Measurements from ENCODE around the gene KRT35. TPM values are rescaled to one million over a fixed set of nuclear protein-coding genes. Genes with fewer than 3 reads are reported as not detected.

The KRT35 gene
- total and polyA plus RNA-seq, 2 of the 13 experiments (the other 11 are each of a cell fraction or from before 2014, with no cell fraction given) = not detected

DNA sequence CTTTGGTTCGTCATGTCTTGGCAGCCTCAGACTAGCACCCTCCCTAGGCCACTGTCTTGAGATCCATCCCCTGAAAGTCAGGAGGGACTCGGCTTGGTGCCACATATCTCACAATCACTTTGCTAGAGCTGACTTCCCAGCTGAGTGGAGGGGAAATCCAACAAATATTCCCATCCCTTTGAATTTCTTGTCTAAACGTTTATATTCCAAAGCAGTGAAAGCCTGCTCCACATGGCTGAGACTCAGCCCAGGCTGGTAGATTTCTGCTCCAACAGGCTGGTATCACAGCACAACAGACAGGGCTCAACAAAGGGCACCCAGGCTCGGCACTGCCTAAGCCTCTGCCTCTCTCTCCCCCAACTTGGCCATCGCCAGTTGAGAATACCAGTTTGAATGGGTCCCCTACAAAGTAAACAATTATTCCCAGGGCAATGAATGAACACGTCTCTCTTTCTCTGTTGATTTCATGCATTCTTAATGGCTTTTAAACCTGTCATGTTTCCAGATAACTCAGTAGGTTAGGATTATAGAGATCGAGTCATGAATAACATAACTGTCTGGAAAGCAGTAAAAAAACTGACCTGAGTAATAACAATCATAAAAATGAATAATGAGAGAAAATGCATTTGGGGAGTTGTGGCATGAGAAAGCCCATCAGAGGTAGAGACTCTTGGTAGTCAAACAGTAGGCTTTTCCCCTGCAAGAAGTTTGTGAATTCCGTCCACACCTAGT, 23.5 kb upstream of the KRT35 start (continued):
- TF ChIP-seq, protein P1, sequence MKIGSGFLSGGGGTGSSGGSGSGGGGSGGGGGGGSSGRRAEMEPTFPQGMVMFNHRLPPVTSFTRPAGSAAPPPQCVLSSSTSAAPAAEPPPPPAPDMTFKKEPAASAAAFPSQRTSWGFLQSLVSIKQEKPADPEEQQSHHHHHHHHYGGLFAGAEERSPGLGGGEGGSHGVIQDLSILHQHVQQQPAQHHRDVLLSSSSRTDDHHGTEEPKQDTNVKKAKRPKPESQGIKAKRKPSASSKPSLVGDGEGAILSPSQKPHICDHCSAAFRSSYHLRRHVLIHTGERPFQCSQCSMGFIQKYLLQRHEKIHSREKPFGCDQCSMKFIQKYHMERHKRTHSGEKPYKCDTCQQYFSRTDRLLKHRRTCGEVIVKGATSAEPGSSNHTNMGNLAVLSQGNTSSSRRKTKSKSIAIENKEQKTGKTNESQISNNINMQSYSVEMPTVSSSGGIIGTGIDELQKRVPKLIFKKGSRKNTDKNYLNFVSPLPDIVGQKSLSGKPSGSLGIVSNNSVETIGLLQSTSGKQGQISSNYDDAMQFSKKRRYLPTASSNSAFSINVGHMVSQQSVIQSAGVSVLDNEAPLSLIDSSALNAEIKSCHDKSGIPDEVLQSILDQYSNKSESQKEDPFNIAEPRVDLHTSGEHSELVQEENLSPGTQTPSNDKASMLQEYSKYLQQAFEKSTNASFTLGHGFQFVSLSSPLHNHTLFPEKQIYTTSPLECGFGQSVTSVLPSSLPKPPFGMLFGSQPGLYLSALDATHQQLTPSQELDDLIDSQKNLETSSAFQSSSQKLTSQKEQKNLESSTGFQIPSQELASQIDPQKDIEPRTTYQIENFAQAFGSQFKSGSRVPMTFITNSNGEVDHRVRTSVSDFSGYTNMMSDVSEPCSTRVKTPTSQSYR (CRISPR knock-in tag; IDR thresholded peaks at IDR 0.05; ENCODE audit: borderline replicate concordance) = no peak
- no peak for TF ChIP-seq ZNF616 (CRISPR knock-in tag; IDR thresholded peaks at IDR 0.05; ENCODE audit: low read depth)

DNA sequence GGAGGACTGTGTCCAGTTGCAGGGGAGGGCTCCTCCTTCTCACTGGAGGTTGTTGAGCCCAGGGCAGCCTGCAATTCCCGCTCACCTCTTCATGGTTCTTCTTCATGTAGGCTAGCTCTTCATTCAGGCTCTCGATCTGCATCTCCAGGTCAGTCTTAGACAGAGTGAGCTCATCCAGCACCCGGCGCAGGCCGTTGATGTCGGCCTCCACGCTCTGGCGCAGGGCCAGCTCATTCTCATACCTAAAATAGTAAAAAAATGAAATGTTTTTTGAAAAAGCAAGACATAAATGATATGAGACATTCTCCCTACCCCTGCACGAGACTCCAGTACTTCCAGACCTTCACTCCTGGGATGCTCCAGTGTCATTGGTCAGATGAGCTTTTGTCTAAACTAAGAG, 22.3 kb upstream of the KRT35 start:
- 46% methylated on average over 9 of the region's 9 CpGs for WGBS (ENCODE audit: low lambda C conversion rate)
- Histone ChIP-seq H3K27ac (ENCODE audit: extremely low read length, insufficient read depth, low read length) (no peak overlapping the region), H3K9ac (ENCODE audit: insufficient read depth, low read depth, low read length) (no peak overlapping the region), H3K27me3 (ENCODE audit: control insufficient read depth in 1 of 2, insufficient read depth in 2 of 2, low read length in 2 of 2) (peaks cover 8 to 67% of the 10 kb centered on the region in 2 experiments), H3K9me3 (ENCODE audit: low read length) (no peaks in the 10 kb centered on the region), H3K4me1 (ENCODE audit: insufficient read depth, low read length) (peaks cover 10% of the 10 kb centered on the region), H3K4me3 (replicated peaks in 1 of 3; ENCODE audit: insufficient read depth in 1 of 3, low read depth in 2 of 3, low read length in 3 of 3) (no peak overlapping the region), H3K4me2 (ENCODE audit: low read depth, low read length) (no peak overlapping the region), H2AFZ (ENCODE audit: low read length) (no peak overlapping the region), H4K20me1 (ENCODE audit: insufficient read depth, low read length) (no peaks in the 10 kb centered on the region), H3K36me3 (replicated peaks in 1 of 2; ENCODE audit: control insufficient read depth in 1 of 2, insufficient read depth in 2 of 2, low read length in 2 of 2) (no peaks in the 10 kb centered on the region), H3K79me2 (ENCODE audit: insufficient read depth, low read length) (no peaks in the 10 kb centered on the region)
- FAIRE-seq = no peak
- POLR2A ChIA-PET = interaction anchor here (0.6 to 1.8 kb wide), 2 partner anchors 25 to 1425 kb away, joined by 3 to 4 read pairs; partner anchors contain the start of gene KRT19
- no TSS peak for BruUV-seq (replicated peaks)
- TF ChIP-seq ZSCAN21 (CRISPR knock-in tag; IDR thresholded peaks at IDR 0.05; ENCODE audit: borderline replicate concordance) (no peak), KDM2A (CRISPR knock-in tag; IDR thresholded peaks at IDR 0.05; ENCODE audit: borderline replicate concordance, low read depth) (no peak), HCFC1 (IDR thresholded peaks at IDR 0.05; ENCODE audit: low read depth, low read length) (no peak), ZEB1 (IDR thresholded peaks at IDR 0.05; ENCODE audit: insufficient replicate concordance, low read depth) (no peak), SIN3A (IDR thresholded peaks at IDR 0.05; ENCODE audit: borderline replicate concordance, low read depth, low read length) (no peak), NFE2L2 (IDR thresholded peaks at IDR 0.05; ENCODE audit: low read length) (no peak), RBM22 (optimal IDR thresholded peaks at IDR 0.05; ENCODE audit: low read length) (no peak)
- TF ChIP-seq, protein P2, sequence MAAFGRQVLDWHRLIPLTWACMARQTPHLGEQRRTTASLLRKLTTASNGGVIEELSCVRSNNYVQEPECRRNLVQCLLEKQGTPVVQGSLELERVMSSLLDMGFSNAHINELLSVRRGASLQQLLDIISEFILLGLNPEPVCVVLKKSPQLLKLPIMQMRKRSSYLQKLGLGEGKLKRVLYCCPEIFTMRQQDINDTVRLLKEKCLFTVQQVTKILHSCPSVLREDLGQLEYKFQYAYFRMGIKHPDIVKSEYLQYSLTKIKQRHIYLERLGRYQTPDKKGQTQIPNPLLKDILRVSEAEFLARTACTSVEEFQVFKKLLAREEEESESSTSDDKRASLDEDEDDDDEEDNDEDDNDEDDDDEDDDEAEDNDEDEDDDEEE (CRISPR knock-in tag; IDR thresholded peaks at IDR 0.05) = no peak
- CTCF ChIA-PET (ENCODE audit: low intra/inter-chr PET ratio, low total read pairs) = no interaction called here
- in situ Hi-C loops (cut with HindIII; ENCODE audit: extremely low pct_ligation_motif_present, low pct_unique_long_range_greater_than_20kb) = no loop called here
- intact Hi-C loops (cut with micrococcal nuclease; ENCODE audit: unreplicated experiment) = no loop called here
- DNase-seq (ENCODE audit: low spot score) = no peak
- ATAC-seq = no peak
